PFSK-1 (cell line): ENCODE measurements around the gene TSPAN15.

Experiments used
- POLR2AphosphoS5 ChIP-seq: IDR thresholded peaks from 2 replicates; pipeline ENCODE4 v1.6.1; 2012; ENCODE audit warnings: low read depth, mild to moderate bottlenecking, control low read depth, low read length, moderate library complexity
- REST ChIP-seq, 2 experiments: IDR thresholded peaks; 2 replicates each; pipeline versions ENCODE4 v1.6.1 to v1.8.0; 2011 to 2012; ENCODE audit warnings: low read depth in 2 of 2, low read length in 2 of 2, control low read depth in 1 of 2, inconsistent platforms in 1 of 2, mild to moderate bottlenecking in 1 of 2, moderate library complexity in 1 of 2; ENCODE audit not compliant: insufficient read depth in 1 of 2
- SIN3A ChIP-seq: IDR thresholded peaks from 2 replicates; pipeline ENCODE4 v1.6.1; 2012; ENCODE audit warnings: mild to moderate bottlenecking, low read length, moderate library complexity, borderline replicate concordance; ENCODE audit not compliant: insufficient read depth

GRCh38 chr10:69497231-69497561 is 45.9 kb downstream of the TSPAN15 start:
- TF ChIP-seq POLR2AphosphoS5: no peak
- TF ChIP-seq SIN3A: no peak
- TF ChIP-seq REST (IDR thresholded peaks at IDR 0.05; ENCODE audit: insufficient read depth in 1 of 2, low read depth in 2 of 2, low read length in 2 of 2): no peak
